Upper lobe of left lung (tissue), 6 donors: ENCODE measurements around the gene TNFRSF8. TPM values are rescaled to one million over a fixed set of nuclear protein-coding genes. Genes with fewer than 3 reads are reported as not detected.

Source experiments
- ATAC-seq, 2 donors: fragments of 200-7000 bp; cut with Tn5 transposase; one replicate each; pipeline ENCODE4 v1.9.1; 2022; ENCODE audit warnings: mild to moderate bottlenecking in 2 of 2, moderate library complexity in 2 of 2; ENCODE audit not compliant: low FRiP score in 2 of 2
- DNase-seq, 2 donors: peaks; one replicate each; pipeline ENCODE4 v3.0.0-alpha.2; 2019 to 2020
- H3K27ac ChIP-seq, 4 donors: fragments of 200-600 bp; sonication (generic); one replicate each; pipeline ENCODE4 v1.5.1; 2016 to 2019
- H3K27me3 ChIP-seq, 4 donors: fragments of 200-600 bp; sonication (generic); one replicate each; pipeline ENCODE4 v1.5.1; 2017 to 2019
- H3K36me3 ChIP-seq, 4 donors: fragments of 200-600 bp; sonication (generic); one replicate each; pipeline ENCODE4 v1.5.1; 2016 to 2019
- H3K4me1 ChIP-seq, 4 donors: fragments of 200-600 bp; sonication (generic); one replicate each; pipeline ENCODE4 v1.5.1; 2018 to 2019
- H3K4me3 ChIP-seq, 4 donors: fragments of 200-600 bp; sonication (generic); one replicate each; pipeline ENCODE4 v1.5.1; 2017 to 2019; ENCODE audit warnings: mild to moderate bottlenecking in 2 of 4, moderate library complexity in 1 of 4
- H3K9me3 ChIP-seq, 4 donors: fragments of 200-600 bp; sonication (generic); one replicate each; pipeline ENCODE4 v1.5.1; 2018 to 2019
- EP300 ChIP-seq, 4 donors: sonication (generic); formaldehyde crosslinking; IDR thresholded peaks; one replicate each; pipeline ENCODE4 v1.5.1; 2017; ENCODE audit warnings: antibody characterized with exemption in 4 of 4, control low read depth in 2 of 4
- POLR2A ChIP-seq, 4 donors: fragments of 450-650 bp; IDR thresholded peaks; one replicate each; pipeline ENCODE4 v1.5.1; 2016 to 2017; ENCODE audit warnings: antibody characterized with exemption in 4 of 4, mild to moderate bottlenecking in 2 of 4
- POLR2AphosphoS5 ChIP-seq, 2 donors: sonication (generic); formaldehyde crosslinking; IDR thresholded peaks; one replicate each; pipeline ENCODE4 v1.5.1; 2017; ENCODE audit warnings: antibody characterized with exemption in 2 of 2
- WGBS, 2 donors: methylation state at CpG; one replicate each; pipeline ENCODE4 v1.1.5; 2017 to 2018; 5-methylcytosine and 5-hydroxymethylcytosine counted together
- total RNA-seq, 6 donors: library from RNA; depleted of rRNA in 4 of 6; stranded (reverse); fragments of >200 nt in 4 of 6; gene quantifications; one replicate each; pipeline versions ENCODE4 v1.1.0 to v1.2.1, GENCODE V29; 2016 to 2021
- TF ChIP-seq, protein P1 (sequence below), 6 experiments: fragments of 450-650 bp in 4 of 6; fragments of 200-600 bp in 2 of 6; sonication (generic) in 2 of 6; IDR thresholded peaks; one replicate each; pipeline ENCODE4 v1.5.1; 2016 to 2019; ENCODE audit warnings: antibody characterized with exemption in 6 of 6
- donor health status: DM: no; HTN: no; CAD: no; lungs with moderate emphysema.
- donor health status: DM: no; HTN: yes; CAD: no; lungs with severe emphysema.

TNFRSF8 gene
- total RNA-seq, 6 donors from 2014 or later, result 0.22 to 3.3 (median 1.2) TPM

DNA sequence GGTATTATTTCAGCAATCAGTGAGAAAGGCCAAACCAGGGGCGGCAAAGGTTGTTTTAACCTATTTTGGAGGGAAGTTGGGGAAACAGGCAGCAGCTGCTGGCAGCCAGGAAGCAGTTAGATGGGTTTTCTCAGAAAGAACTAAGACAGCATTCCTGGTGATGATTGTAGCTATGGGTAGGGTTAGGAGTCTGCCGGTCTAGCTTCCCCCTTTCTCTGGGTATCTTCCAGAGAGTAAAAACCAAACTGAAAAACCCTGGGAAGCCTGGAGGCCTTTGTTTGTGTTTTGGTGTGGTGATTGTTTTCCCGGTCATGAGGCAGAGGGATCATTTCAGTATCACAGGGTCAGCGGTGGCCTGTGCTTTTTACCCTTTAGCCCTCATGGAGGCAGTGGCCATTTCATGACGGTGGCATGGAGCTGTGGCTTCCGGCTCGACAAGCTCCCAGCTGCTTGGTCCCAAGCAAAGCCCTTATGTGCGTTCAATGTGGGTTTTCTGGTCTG is 84.1 kb downstream of the TNFRSF8 start:
- Histone ChIP-seq H3K36me3 (no peaks in the 10 kb centered on the region), H3K4me3 (no peak overlapping the region), H3K9me3 (no peaks in the 10 kb centered on the region), H3K27me3 (no peaks in the 10 kb centered on the region), H3K4me1 (peaks cover 52 to 87% (median 75%) of the 10 kb centered on the region in 4 donors), H3K27ac (peak overlapping the region; percentile 50 to 90 (median 88))
- TF ChIP-seq, protein P1, sequence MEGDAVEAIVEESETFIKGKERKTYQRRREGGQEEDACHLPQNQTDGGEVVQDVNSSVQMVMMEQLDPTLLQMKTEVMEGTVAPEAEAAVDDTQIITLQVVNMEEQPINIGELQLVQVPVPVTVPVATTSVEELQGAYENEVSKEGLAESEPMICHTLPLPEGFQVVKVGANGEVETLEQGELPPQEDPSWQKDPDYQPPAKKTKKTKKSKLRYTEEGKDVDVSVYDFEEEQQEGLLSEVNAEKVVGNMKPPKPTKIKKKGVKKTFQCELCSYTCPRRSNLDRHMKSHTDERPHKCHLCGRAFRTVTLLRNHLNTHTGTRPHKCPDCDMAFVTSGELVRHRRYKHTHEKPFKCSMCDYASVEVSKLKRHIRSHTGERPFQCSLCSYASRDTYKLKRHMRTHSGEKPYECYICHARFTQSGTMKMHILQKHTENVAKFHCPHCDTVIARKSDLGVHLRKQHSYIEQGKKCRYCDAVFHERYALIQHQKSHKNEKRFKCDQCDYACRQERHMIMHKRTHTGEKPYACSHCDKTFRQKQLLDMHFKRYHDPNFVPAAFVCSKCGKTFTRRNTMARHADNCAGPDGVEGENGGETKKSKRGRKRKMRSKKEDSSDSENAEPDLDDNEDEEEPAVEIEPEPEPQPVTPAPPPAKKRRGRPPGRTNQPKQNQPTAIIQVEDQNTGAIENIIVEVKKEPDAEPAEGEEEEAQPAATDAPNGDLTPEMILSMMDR (IDR thresholded peaks at IDR 0.05), result no peak
- TF ChIP-seq EP300 (IDR thresholded peaks at IDR 0.05) (no peak), POLR2A (IDR thresholded peaks at IDR 0.05) (no peak), POLR2AphosphoS5 (IDR thresholded peaks at IDR 0.05) (peak in 1 of 2 donors; percentile 19)
- ATAC-seq (no peak), DNase-seq (no peak)
- 48 to 57% methylated on average over 7 to 8 of the region's 8 CpGs for WGBS, 2 donors

DNA sequence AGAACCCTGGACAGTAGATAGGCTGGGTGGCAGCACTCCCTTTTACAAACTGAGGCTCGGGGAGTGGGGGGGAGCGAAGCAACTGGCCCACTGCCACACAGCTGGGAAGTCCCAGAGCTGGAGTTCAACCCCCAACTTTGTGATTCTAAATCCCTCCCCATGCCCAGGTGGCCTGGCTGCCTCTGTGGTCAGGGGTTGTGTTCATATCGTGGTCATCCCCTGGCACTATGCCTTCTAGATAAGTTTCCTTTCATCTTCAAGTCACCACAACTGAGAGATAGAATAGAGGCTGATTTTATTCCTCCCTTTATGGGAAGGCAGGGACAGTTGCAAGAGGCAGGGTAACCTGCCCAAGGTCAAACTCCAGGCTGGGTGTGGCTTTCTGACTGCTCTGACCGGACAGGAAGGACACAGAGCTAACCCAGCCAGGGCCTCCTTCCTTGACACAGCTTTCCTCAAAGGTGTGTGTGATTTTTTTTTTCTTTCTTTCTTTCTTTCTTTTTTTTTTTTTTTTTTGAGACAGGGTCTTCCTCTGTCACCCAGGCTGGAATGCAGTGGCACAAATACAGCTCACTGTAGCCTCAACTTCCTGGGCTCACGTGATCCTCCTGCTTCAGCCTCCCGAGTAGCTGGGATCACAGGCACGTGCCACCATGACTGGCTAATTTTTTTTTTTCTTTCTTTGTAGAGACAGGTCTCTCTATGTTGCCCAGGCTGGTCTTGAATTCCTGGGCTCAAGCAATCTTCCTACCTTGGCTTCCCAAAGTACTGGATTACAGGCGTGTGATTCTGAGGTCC is 85.3 kb downstream of the TNFRSF8 start:
- TF ChIP-seq, protein P1 (IDR thresholded peaks at IDR 0.05), result no peak
- TF ChIP-seq POLR2A (IDR thresholded peaks at IDR 0.05) (no peak), EP300 (IDR thresholded peaks at IDR 0.05) (no peak), POLR2AphosphoS5 (IDR thresholded peaks at IDR 0.05) (no peak)
- Histone ChIP-seq H3K27me3 (no peaks in the 10 kb centered on the region), H3K4me1 (peaks cover 55 to 88% (median 76%) of the 10 kb centered on the region in 4 donors), H3K4me3 (no peak overlapping the region), H3K27ac (peak overlapping the region; percentile 53 to 90 (median 88)), H3K9me3 (no peaks in the 10 kb centered on the region), H3K36me3 (no peaks in the 10 kb centered on the region)
- no peak for DNase-seq
- WGBS, 2 donors, result 57 to 69% methylated on average over 8 of the region's 8 CpGs
- ATAC-seq, result no peak

DNA sequence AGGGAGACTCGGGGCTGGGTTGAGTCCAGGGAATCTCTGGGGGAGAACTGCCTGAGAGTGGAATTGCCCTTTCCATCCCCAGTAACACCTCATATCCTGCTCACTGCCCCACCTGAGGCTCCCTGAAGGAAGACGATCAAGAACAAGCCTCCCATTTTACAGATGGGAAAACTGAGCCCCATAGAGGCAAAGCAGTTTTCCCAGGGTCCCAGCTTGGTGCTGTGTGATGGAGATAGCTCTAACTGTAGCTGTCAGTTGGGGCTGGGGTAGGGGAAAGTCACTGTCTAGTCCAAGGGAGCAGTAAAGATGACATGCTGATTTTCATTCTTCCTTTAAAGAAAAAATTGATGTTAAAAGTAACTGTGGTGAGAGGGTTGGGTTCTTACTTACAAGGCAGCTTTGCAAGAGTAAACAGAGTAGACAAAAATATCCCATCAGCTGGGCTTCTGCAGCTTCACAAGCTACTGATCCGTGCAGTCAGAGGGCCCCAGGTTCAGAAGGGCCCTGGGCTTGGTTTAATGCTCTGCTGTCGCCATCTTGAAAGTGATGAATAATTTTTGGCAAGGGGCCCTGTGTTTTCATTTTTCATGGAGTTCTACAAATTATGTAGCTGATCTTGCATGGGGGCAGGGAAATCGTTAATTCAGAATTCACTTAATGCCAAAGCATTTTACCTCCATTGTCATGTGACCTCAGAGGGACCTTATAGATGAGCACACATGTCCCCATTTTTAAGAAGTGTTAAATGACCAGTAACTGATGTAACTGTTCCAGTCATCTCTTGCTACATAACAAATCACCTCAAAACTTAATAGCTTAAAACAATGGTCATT is 86.1 kb downstream of the TNFRSF8 start:
- Histone ChIP-seq H3K4me1 (peaks cover 54 to 80% (median 71%) of the 10 kb centered on the region in 4 donors), H3K4me3 (no peak overlapping the region), H3K9me3 (no peaks in the 10 kb centered on the region), H3K27me3 (no peaks in the 10 kb centered on the region), H3K27ac (peak overlapping the region; percentile 79 to 90 (median 88)), H3K36me3 (no peaks in the 10 kb centered on the region)
- TF ChIP-seq, protein P1 (IDR thresholded peaks at IDR 0.05), result no peak
- no peak for TF ChIP-seq EP300 (IDR thresholded peaks at IDR 0.05)
- no peak for TF ChIP-seq POLR2A (IDR thresholded peaks at IDR 0.05)
- TF ChIP-seq POLR2AphosphoS5 (IDR thresholded peaks at IDR 0.05), result no peak
- 79 to 81% methylated on average over 4 to 5 of the region's 5 CpGs for WGBS, 2 donors
- ATAC-seq (no peak), DNase-seq (no peak)

DNA sequence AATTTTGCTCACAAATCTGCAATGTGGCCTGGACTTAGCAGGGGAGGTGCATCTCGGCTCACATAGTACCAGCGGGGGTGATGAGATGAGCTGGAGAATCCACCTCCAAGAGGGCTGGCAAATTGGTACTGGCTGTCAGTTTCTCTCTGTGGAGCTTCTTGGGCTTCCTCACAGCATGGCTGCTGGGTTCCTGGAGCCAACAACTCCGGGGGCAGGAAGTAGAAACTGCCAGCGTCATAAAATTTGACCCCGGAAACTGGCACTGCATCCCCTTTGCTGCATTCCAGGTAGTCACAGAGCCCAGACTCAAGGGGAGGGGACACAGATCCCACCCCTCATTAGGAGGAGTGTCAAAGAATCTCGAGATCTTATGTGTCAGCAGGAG is 86.7 kb downstream of the TNFRSF8 start:
- Histone ChIP-seq H3K4me1 (peaks cover 52 to 74% (median 65%) of the 10 kb centered on the region in 4 donors), H3K9me3 (no peaks in the 10 kb centered on the region), H3K36me3 (no peaks in the 10 kb centered on the region), H3K27me3 (no peaks in the 10 kb centered on the region), H3K4me3 (no peak overlapping the region), H3K27ac (peak overlapping the region; percentile 79 to 90 (median 88))
- DNase-seq, result no peak
- ATAC-seq, result no peak
- 90 to 92% methylated on average over 2 to 6 of the region's 6 CpGs for WGBS, 2 donors
- TF ChIP-seq POLR2AphosphoS5 (IDR thresholded peaks at IDR 0.05), result no peak
- TF ChIP-seq EP300 (IDR thresholded peaks at IDR 0.05), result no peak
- TF ChIP-seq, protein P1 (IDR thresholded peaks at IDR 0.05), result no peak
- no peak for TF ChIP-seq POLR2A (IDR thresholded peaks at IDR 0.05)
